GM21381 (cell line): Measurements from ENCODE around the gene SP100.

Experiments
- ATAC-seq: cut with Tn5 transposase; IDR thresholded peaks from one replicate; pipeline ENCODE4 v1.9.1; 2021; ENCODE audit warnings: mild to moderate bottlenecking, moderate library complexity; ENCODE audit not compliant: unreplicated experiment

The SP100 gene

DNA sequence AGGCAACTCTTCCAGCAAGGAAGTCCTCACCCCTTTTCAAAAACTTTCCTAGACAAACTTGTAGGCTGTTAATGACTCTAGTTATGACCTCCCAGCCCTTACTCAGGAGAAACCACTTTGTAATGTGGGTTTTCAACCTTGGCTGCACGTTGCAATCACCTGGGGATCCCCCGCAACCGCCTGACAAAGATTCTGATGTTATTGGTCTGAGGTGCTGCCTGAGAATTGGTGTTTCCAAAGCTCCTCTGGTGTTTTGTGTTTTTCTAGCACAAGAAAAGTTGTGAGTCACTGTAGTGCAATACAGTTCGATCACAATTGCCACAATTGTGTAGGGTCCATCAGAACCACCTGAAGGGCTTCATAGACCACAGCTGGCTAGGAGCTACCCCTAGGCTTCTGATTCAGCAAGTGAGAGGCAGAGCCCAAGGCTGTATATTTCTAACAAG lies 121.6 kb downstream of the SP100 start:
- peak; percentile 67 for ATAC-seq

DNA sequence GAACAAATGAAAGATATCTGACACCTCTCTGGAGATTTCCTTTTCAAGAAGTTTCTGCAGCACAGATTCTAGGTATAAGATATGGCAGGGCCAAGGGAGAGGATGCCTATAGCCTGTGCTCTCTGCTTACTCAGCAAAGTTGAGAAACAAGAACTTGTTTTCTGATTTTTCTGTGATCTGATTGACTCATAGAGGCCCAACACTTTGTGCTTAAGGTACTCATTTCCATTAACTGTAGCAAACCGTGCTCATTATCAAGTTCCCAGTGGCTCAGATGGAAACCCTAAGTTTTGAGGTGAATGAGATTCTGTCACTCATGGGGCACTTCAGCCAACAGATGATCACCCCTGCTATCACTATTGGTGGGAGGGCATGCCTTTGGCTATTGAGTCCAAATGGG lies 124.3 kb downstream of the SP100 start:
- ATAC-seq = no peak

DNA sequence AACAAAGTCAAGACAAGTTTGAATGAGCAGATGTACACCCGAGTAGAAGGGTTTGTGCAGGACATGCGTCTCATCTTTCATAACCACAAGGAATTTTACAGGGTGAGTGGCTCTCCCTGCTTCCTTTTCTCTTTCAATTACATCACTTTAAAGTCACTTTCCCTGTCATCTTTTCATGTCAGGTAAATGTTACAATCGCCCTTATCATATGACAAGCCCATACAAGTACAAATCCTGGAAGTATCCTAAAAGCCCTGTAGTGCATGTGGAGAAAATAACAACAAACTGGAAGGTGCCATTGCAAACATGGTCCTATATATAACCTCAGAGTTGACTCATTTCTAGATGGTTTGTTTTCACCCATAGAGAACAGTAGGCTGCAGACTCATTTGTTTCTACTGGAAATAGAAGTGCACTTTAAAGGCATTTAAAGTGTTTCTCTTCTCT lies 126.0 kb downstream of the SP100 start:
- ATAC-seq = peak; percentile 63

DNA sequence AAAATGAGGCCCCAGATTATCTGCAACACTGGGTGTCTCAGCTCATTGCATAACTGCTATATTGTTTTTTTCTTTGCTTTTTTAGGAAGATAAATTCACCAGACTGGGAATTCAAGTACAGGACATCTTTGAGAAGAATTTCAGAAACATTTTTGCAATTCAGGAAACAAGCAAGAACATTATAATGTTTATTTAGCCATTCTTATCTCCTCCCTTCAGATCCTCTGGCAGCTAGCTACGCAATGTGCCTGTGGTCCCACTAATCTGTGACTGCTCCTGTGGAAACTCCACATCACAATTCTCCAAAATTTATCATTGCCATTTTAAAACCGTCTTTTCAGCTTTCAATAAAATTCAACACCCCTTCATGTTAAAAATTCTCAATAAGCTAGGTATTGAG lies 126.8 kb downstream of the SP100 start:
- ATAC-seq = no peak

DNA sequence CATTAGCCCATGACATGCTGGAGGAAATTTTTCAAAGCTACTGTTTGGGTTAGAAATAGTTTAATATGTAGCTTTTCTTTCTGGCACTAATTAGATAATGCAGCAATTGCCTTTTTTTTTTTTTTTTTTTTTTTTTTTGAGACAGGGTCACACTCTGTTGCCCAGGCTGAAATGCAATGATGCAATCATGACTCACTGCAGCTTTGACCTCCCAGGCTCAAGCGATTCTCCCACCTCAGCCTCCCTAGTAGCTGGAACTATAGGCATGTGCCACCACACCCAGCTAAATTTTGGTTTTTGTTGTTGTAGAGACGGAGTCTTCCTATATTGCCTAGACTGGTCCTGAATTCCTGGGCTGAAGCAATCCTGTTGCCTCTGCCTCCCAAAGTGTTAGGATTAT lies 136.2 kb downstream of the SP100 start:
- ATAC-seq = no peak

DNA sequence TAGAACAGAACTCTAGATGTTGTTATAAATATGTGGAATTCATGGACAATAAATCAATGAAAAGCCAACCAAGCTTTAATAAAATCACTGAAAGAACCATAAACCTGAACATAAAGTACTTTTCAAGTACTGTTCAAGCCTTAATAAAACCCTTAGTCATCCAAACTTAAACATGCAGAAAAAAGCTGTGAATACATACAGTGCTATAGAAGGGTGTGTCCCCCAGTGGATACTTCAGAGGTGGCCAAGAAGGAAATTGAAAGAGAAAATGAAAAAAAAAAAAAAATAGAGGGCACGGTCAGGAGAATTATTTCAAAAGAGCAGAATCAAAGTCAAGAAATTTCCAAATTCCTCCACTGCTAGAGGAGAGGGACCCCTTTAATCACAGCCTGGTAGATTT lies 141.1 kb downstream of the SP100 start:
- ATAC-seq = no peak

DNA sequence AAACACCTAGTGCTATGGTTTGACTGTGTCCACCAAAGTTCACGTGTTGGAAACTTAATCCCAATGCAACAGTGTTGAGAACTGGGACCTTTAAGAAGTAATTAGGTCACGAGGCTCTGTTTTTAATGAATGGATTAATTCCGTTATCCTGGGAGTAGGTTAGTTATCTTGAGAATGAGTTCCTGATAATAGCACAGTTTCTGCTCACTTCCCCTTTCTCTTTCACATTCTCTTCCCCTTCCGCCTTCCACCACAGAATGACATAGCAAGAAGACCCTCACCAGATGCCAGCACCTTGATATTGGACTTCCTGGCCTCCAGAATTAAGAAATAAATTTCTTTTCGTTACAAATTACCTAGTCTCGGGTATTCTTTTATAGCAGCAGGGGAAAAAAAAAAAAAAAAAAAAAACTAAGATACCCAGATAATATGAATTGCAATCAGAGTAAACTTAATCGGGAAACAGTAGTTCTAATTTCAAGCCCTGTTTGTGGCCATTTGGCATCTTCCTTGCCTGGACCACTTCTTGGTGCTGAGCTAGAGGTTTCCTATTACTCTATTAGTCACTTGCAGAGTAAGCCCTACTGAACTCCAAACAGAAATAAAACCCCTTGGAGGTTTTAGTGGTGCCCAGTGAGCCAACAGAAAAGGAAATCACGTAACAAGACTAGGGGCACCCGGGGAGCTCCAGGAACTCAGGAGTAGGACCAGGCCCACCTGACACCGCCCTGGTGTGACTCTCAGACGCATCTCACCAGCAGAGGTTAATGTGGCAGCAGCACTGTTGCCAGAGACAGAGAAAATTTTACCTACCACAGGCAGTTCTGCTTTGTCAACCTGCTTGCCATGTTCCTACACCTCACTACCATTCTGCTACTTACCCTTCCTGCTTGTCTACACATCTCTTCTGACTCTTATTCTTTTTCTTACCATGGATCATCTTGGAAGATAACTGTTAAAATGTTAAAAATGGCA lies 149.1 kb downstream of the SP100 start:
- ATAC-seq = no peak

DNA sequence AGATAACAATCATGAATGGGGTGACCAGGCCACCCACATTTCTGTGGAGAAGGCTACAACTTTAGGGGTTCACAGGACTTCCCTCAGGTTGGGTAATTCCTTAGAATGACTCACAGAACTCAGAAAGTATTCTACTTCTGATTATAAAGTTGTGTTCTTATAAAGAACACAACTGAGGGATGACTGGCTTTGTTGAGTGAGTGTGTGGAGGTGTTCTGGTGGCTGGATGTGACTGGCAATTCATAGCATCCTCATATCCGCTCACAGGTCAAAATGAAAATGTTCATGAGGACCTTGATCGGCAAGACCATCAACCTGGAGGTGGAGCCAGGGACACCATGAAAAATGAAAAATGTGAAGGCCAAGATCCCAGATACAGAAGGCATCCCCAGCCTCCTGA lies 153.3 kb downstream of the SP100 start:
- no peak for ATAC-seq

DNA sequence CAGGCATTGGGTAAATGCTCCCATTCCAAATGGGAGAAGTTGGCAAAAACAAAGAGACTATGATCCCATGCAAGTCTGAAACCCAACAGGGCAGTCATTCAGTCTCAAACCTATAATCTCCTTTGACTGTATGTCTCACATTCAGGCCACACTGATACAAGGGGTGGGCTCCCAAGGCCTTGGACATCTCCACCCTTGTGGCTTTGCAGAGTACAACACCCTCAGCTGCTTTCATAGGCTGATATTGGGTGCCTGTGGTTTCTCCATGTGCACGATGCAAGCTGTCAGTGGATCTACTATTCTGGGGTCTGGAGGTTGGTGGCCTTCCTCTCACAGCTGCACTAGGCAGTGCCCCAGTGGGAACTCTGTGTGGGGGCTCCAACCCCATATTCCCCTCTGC lies 155.0 kb downstream of the SP100 start:
- no peak for ATAC-seq

DNA sequence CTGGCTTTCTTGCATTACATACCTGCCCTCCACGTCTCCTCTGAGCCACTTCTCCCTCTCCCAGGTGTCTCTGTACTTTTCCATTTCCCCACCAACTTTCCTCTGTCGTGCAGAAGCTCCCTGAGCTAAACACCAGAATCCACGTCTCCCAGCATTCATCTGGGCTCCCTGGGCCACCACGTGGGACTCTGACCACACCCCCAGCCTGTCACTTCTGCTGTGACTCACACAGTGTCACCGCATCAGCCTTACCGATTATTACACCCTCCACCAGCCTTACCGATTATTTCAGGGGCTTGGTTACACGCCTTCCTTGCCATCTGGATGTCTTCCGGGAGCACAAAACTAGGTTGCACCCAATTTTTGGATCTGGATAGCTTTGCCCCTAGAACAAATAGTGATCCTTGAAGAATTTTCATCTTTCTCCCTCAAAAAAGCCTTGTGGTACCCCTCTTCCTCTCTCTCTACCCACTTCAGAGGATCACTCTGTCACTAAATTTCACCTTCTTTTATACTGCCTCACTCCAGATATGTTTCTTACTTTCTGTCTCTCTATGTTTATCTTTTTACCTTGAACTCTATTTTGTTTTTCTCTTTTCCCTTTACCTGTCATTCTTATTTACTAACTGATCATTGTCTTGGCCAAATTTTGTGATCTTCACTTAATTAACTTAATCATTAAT lies 159.8 kb downstream of the SP100 start:
- ATAC-seq = no peak

DNA sequence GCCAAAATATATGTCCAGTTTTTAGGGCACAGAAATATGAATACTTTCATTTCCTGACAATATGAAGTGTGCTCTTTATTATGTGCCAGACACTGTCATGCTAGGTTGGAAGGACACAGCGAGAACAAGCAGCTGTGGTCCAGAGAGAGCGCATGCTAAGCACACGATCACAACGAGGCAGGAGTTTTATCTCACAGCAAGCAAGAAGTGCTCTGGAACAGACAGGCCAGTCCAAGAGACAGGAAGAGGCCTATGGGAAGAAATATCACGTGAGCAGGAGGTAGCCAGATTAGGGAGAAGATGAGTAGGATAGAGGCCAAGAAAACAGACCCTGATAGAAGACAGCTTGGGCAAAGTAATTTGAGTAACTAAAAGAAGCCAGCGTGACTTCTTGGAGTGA lies 161.1 kb downstream of the SP100 start:
- ATAC-seq = no peak

DNA sequence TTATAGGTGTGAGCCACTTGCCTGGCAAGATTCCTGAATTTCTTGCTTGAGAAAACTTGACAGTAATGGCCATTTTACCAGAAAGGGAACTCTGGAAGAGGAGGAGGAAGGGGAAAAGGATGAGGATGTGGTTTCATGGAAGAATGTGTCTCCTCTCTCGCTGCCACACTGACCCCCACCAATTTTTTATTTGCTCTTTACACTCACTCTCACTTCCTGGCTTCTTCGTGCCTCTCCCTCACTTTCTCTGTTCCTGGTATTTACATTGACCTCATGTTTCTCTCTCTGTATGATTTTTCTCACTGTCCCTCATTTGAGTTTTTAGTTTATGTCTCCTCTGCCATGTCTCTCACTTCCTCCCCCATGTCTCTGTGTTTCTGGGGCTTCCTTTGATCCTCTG lies 162.1 kb downstream of the SP100 start:
- no peak for ATAC-seq

DNA sequence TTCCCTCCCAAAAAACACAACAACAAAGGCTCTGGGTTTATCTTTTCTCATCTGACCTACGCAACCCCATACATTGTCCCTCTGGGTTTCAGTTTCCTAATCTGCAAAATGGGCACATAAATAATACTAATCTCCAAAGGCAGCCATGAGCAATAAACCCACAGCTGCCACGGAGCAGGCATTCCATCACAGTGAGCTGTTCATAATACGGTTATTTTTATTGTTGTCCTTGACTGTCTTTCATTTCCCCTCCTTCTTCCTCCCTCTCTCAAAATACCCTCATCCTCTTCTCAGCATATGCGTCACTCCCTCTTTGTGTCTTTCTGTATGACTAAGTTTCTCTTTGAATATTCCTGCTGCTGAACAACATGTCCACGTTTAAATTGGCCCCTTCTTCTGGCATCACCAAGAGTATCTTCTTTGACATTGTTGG lies 166.9 kb downstream of the SP100 start:
- ATAC-seq = peak; percentile 73

DNA sequence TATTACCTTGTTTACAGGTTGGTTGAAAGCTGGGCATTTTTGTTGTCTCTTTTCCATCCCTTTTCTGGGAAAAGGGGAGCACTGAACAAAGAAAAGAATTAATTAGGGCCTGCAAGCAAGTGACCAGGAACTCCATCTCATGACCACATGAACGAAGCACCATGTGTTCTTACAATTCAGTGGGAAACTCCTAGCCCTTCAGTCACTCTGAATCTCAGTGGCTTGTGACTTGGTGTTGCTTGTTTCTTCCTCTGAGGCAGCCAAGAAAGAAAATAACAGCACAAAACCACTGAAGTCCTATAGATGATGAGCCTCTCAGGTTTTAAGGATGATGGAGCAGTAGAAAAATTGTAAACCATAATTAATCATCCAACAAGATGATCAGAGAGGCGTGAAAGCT lies 167.6 kb downstream of the SP100 start:
- ATAC-seq = no peak

DNA sequence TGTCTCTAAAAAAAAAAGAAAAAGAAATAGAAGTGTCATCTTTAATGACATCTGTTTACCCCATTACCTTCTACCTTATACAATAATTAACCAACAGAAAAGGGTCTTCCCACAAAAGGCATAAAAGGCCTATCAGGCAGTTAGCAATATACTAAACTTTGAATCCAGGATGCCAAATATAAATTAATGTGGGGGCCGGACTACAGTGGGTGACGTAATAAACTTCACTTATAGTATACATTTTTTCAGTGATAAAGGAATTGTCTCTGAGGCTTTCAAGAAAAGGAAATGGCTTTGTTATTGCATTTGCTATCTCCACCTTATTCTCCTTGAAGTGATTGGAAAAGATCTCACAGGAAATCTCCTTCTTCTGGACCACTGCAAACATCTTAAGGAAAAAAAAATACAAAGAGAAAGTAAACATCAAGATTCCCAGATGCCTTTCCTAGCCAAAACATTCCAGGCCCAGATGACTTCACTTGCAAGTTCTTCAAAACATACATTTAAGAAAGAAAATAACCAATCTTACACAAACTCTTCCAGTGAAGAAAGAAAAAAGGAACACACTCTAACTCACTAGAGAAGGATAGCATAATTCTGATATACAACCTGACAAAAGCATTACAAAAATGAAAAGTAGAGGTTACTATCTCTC lies 170.5 kb downstream of the SP100 start:
- ATAC-seq = no peak

DNA sequence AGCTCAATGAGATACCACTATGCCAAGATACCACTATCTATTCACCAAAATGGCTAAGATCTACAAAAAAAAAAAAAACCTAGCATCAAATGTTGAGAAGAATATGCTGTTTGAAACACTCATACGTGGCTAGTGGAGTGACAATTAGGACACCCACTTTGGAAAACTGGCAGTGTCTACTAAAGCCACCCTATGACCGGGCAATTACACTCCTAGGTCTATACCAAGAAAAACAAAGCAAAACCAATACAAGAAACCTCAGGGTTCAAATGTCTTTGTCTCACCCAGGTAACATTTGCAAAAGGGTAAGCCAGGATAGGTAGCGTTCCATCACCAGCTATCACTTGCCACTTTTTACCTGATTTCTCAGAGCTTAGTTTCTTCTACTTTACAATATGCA lies 173.0 kb downstream of the SP100 start:
- ATAC-seq = no peak

DNA sequence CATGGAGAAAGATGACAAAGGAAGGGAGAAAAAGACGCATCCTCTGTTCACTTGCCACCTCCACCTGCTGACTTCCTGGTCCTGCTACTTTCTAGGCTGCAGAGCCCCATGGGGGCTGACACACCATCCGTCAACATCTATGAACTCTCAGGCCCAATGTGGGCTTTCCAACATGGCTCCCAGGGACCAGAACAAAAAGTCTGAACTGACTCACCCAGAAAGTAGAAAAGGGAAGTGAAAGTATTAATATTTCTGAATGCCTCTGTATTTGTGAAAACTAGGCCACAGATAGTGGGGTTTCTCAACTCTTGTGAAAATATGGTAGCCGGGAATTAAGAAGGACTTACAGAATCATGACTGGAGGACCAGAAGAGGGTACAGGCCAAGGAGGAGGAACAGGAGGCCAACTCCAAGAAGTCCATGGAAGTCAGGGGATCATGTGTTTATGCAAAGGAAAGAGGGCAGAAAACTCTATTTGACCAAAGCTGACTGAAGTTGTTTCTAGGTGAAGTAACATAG lies 173.6 kb downstream of the SP100 start:
- peak; percentile 98 for ATAC-seq

DNA sequence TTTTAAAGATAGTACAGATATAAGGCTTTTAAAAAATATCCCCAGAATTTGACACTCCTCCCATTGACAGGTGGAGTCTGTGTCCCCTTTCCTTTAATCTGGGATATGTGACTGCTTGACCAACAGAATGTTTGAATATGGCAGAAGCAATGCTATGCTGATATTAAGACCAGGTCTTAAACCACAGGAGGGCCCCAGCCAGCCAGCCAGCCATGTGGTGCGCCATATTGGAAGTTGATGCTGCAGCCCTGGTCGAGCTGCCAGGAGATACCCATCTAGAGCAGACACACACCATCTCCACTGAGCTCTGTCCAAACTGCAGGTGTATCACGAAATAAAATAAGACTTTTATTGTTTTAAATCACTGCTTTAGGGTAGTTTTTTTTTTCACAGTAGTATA lies 174.3 kb downstream of the SP100 start:
- ATAC-seq = no peak

DNA sequence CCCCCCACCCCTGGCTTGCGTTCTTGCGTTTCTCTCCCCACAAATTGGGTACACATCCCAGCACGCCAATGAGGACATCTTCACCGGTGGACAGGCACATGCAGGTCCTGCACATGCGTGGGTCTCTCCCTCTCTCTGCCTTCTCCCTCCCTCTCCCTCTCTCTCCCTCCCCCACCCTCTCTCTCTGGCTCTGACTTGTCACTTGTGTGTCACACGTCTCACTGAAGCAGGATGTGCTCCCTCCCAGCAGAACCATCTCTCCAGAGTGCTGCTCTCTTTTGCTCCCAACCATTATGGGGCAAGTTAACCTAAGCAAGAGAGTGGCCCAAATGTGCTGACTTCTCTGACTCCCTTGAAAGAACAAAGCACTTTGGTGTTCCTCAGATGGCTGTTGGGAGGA lies 175.8 kb downstream of the SP100 start:
- ATAC-seq = no peak

DNA sequence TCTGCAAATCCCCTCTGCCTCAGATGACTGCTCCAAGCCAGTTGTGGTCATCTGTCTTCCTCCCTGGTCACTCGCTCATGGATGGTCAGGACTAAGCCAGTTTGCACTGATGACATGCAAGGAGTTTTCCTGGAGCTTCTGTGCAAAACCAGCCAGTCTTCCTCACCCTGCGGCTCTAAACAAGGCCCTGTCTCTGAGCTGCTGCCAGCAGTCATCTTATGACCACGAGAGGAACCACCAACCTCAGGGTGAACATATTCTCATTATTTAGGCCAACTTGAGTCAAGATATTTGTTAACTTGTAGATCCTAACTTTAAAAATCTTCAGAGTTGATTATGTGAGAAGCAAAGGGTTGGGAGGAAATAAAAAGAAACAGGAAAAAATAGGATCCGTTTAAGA lies 176.8 kb downstream of the SP100 start:
- no peak for ATAC-seq
